CD4-positive, alpha-beta T cell treated with Interleukin-17A for 4 hours (primary cell): Measurements from ENCODE around the gene RYR2.

Experiments used
- DNase-seq: peaks from one replicate; pipeline ENCODE4 v3.0.0-alpha.2; 2020; ENCODE audit warnings: mixed read lengths

RYR2 gene

GRCh38 chr1:237473854-237474253, 431.9 kb downstream of the RYR2 start:
- no peak for DNase-seq

GRCh38 chr1:237478082-237478481, 436.1 kb downstream of the RYR2 start:
- no peak for DNase-seq

- DNase-seq = no peak
Observed at GRCh38 chr1:237478842-237479241, 436.9 kb downstream of the RYR2 start.

- DNase-seq = no peak
Observed at GRCh38 chr1:237482777-237483176, 440.8 kb downstream of the RYR2 start.

- DNase-seq = no peak
Observed at GRCh38 chr1:237492359-237492758, 450.4 kb downstream of the RYR2 start.

- no peak for DNase-seq
Observed at GRCh38 chr1:237500566-237500965, 458.6 kb downstream of the RYR2 start.

- no peak for DNase-seq
Observed at GRCh38 chr1:237503292-237503691, 461.3 kb downstream of the RYR2 start.

GRCh38 chr1:237507005-237507404, 465.0 kb downstream of the RYR2 start:
- DNase-seq = no peak

- no peak for DNase-seq
Observed at GRCh38 chr1:237509748-237510147, 467.8 kb downstream of the RYR2 start.

- no peak for DNase-seq
Observed at GRCh38 chr1:237525102-237525501, 483.1 kb downstream of the RYR2 start.

- DNase-seq = no peak
Observed at GRCh38 chr1:237527761-237528160, 485.8 kb downstream of the RYR2 start.

GRCh38 chr1:237528545-237528944, 486.6 kb downstream of the RYR2 start:
- no peak for DNase-seq

- DNase-seq = no peak
Observed at GRCh38 chr1:237539055-237539454, 497.1 kb downstream of the RYR2 start.

- DNase-seq = no peak
Observed at GRCh38 chr1:237542525-237543418, 500.8 kb downstream of the RYR2 start.

GRCh38 chr1:237553078-237553477, 511.1 kb downstream of the RYR2 start:
- no peak for DNase-seq

- no peak for DNase-seq
Observed at GRCh38 chr1:237556911-237557310, 514.9 kb downstream of the RYR2 start.

GRCh38 chr1:237562242-237562823, 520.3 kb downstream of the RYR2 start:
- no peak for DNase-seq

- no peak for DNase-seq
Observed at GRCh38 chr1:237565236-237565635, 523.3 kb downstream of the RYR2 start.

- DNase-seq = no peak
Observed at GRCh38 chr1:237566581-237566980, 524.6 kb downstream of the RYR2 start.

- DNase-seq = no peak
Observed at GRCh38 chr1:237568955-237569354, 527.0 kb downstream of the RYR2 start.

- DNase-seq = no peak
Observed at GRCh38 chr1:237570530-237570929, 528.5 kb downstream of the RYR2 start.

- DNase-seq = no peak
Observed at GRCh38 chr1:237574536-237574935, 532.6 kb downstream of the RYR2 start.

- no peak for DNase-seq
Observed at GRCh38 chr1:237578540-237578939, 536.6 kb downstream of the RYR2 start.

- no peak for DNase-seq
Observed at GRCh38 chr1:237580726-237581125, 538.7 kb downstream of the RYR2 start.

- DNase-seq = no peak
Observed at GRCh38 chr1:237583270-237583669, 541.3 kb downstream of the RYR2 start.
